ENCODE data around the gene MARCKSL1. TPM values are rescaled to one million over a fixed set of nuclear protein-coding genes. Genes with fewer than 3 reads are reported as not detected.

The MARCKSL1 gene
- total RNA-seq, 6 donors from 2014 or later: 1.0 to 56.9 (median 9.4) TPM

DNA sequence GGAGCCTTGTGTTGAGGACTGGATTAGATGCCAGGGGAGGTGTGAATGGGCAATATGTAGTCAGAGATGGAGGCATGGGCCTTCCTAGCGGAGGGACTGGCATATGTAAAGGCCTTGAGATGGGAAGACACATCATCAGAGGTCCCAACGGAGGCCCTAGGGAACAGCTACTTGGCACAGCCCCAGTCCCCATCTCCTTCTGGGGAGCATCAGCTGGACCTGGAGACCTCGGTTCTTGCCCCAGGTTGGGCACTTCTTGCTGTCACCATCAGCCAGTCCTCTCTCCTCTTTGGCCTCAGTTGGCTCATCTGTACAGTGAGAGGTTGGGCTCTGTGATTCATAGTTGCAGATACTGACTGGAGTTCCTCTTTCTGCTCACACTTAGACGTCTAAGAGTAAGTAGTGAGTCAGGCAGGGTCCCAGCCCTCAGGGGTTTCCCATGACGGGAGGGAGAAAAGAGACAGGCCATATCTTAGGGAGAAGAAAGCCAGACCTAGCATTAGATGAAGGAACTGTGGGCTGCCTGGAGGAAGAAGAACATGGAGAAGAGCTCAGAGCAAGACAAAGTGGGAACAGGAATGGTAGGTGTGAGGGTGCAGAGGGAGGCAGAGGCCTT is 3.4 kb upstream of the MARCKSL1 start:
- WGBS, 2 donors: 71 to 72% methylated on average over 3 to 5 of the region's 5 CpGs
- peaks cover 43 to 56% (median 46%) of the 10 kb centered on the region in 4 donors for H3K4me1 ChIP-seq

GRCh38 chr1:32338637-32339145 is 2.7 kb upstream of the MARCKSL1 start:
- Histone ChIP-seq H3K27ac (peak overlapping the region in 2 of 4 donors; percentile 16 to 58), H3K4me3 (no peak overlapping the region), H3K9me3 (no peaks in the 10 kb centered on the region), H3K27me3 (no peaks in the 10 kb centered on the region), H3K36me3 (no peaks in the 10 kb centered on the region), H3K4me1 (peaks cover 44 to 59% (median 49%) of the 10 kb centered on the region in 4 donors)
- TF ChIP-seq POLR2A (IDR thresholded peaks at IDR 0.05) (no peak), POLR2AphosphoS5 (IDR thresholded peaks at IDR 0.05) (no peak), CTCF (IDR thresholded peaks at IDR 0.05) (no peak), EP300 (IDR thresholded peaks at IDR 0.05) (no peak)
- DNase-seq (no peak), ATAC-seq (ENCODE audit: low FRiP score in 2 of 2) (no peak)
- 84 to 85% methylated on average over 12 to 14 of the region's 14 CpGs for WGBS, 2 donors

More for the DNA sequence above, 3.4 kb upstream of the MARCKSL1 start:
- Histone ChIP-seq H3K27ac (no peak overlapping the region), H3K27me3 (no peaks in the 10 kb centered on the region), H3K36me3 (no peaks in the 10 kb centered on the region), H3K9me3 (no peaks in the 10 kb centered on the region), H3K4me3 (no peak overlapping the region)
- peak in 1 of 2 donors; percentile 43 for DNase-seq
- ATAC-seq (ENCODE audit: low FRiP score in 2 of 2): no peak
- TF ChIP-seq POLR2AphosphoS5 (IDR thresholded peaks at IDR 0.05): no peak
- TF ChIP-seq EP300 (IDR thresholded peaks at IDR 0.05): no peak

DNA sequence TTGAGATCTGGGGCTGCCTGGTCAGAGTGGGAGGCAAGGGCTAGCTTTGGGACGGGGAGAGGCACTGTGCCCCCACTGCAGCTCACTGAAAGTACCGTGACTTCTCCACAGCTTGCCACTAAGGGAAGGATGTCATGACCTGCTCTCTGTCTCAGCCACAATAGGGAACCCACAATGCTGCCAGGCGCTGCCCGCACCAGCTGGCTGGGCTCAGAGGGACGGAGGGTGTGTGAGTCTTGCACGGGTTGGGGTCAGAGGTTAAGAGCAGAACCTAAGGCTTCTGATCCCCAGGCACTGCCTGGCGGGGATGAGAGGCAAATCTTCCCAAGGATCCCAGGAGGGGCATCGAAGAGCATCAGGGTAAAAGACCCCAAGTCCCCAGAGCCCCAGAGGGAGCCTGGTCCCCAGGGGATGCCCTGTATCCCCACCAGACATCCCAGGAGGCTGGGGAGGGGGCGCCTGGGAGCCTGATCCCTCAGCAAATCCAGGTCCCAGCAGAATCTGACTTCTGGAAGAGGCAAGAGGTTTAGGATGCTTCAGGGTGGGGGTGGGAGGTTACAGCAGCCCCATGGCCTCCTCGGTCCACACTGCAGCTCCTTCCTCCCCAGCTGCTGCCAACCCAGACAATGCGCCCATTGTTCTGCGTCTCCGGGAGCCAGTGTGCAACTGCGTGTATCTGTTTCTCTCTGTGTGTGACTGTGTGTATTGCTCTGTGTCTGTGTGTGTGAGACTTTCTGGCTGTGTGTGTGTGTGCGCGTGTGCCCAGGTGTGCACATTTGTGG is 2.0 kb upstream of the MARCKSL1 start:
- DNase-seq (peak; percentile 57 to 84), ATAC-seq (ENCODE audit: low FRiP score in 2 of 2) (peak; percentile 19 to 38)
- Histone ChIP-seq H3K4me1 (peaks cover 44 to 62% (median 51%) of the 10 kb centered on the region in 4 donors), H3K9me3 (no peaks in the 10 kb centered on the region), H3K4me3 (no peak overlapping the region), H3K36me3 (peaks cover 0 to 6% (median under 1%) of the 10 kb centered on the region in 4 donors), H3K27me3 (no peaks in the 10 kb centered on the region), H3K27ac (peak overlapping the region in 3 of 4 donors; percentile 16 to 89 (median 58))
- WGBS, 2 donors: 20 to 58% methylated on average over 1 to 16 of the region's 16 CpGs
- TF ChIP-seq CTCF (IDR thresholded peaks at IDR 0.05) (no peak), EP300 (IDR thresholded peaks at IDR 0.05) (no peak), POLR2AphosphoS5 (IDR thresholded peaks at IDR 0.05) (no peak), POLR2A (IDR thresholded peaks at IDR 0.05) (no peak)

- Histone ChIP-seq H3K27me3 (no peaks in the 10 kb centered on the region), H3K9me3 (no peaks in the 10 kb centered on the region), H3K4me1 (peaks cover 41 to 66% (median 53%) of the 10 kb centered on the region in 4 donors), H3K36me3 (peaks cover 2 to 16% (median 9%) of the 10 kb centered on the region in 4 donors), H3K4me3 (peak overlapping the region in 1 of 4 donors; percentile 87), H3K27ac (peak overlapping the region; percentile 72 to 89 (median 78))
- TF ChIP-seq EP300 (IDR thresholded peaks at IDR 0.05): no peak
- TF ChIP-seq CTCF (IDR thresholded peaks at IDR 0.05): no peak
- no peak for TF ChIP-seq POLR2AphosphoS5 (IDR thresholded peaks at IDR 0.05)
- TF ChIP-seq POLR2A (IDR thresholded peaks at IDR 0.05): no peak
- DNase-seq (peak in 1 of 2 donors; percentile 76), ATAC-seq (ENCODE audit: low FRiP score in 2 of 2) (peak; percentile 57 to 74)
- WGBS, 2 donors: 20 to 65% methylated on average over 1 to 4 of the region's 8 CpGs
These were observed 1.1 kb upstream of the MARCKSL1 start for GRCh38 chr1:32336963-32337675.

Measured in upper lobe of left lung (tissue), 6 donors.